CD4-positive, alpha-beta T cell treated with Interleukin-10 for 1 hour (primary cell): Measurements from ENCODE around the gene RTRAF.
A peak's percentile ranks its signal among the peaks of the same experiment; 100 is the strongest.

Experiments used
- DNase-seq: peaks from one replicate; pipeline ENCODE4 v3.0.0-alpha.2; 2020

The RTRAF gene

GRCh38 chr14:51989293-51990234 is at the start of gene RTRAF:
RTRAF (plus strand) TSS chr14:51989546; CDS start chr14:51989640, 94 bp downstream.
- DNase-seq, result peak; percentile 92

- no peak for DNase-seq
Observed at GRCh38 chr14:51939755-51940301, 49.5 kb upstream of the RTRAF start.

- DNase-seq, result no peak
Observed at GRCh38 chr14:51942971-51943370, 46.4 kb upstream of the RTRAF start.

GRCh38 chr14:51950007-51950406 is 39.3 kb upstream of the RTRAF start:
- no peak for DNase-seq

GRCh38 chr14:51951656-51952055 is 37.7 kb upstream of the RTRAF start:
- no peak for DNase-seq

GRCh38 chr14:51954031-51954430 is 35.3 kb upstream of the RTRAF start:
- no peak for DNase-seq

- DNase-seq, result peak; percentile 18
Observed at GRCh38 chr14:51954657-51955056, 34.7 kb upstream of the RTRAF start.

- DNase-seq, result no peak
Observed at GRCh38 chr14:51957950-51958349, 31.4 kb upstream of the RTRAF start.

GRCh38 chr14:51959928-51960327 is 29.4 kb upstream of the RTRAF start:
- no peak for DNase-seq

GRCh38 chr14:51960866-51961265 is 28.5 kb upstream of the RTRAF start:
- no peak for DNase-seq

- no peak for DNase-seq
Observed at GRCh38 chr14:51962711-51963110, 26.6 kb upstream of the RTRAF start.

- no peak for DNase-seq
Observed at GRCh38 chr14:51963286-51963685, 26.1 kb upstream of the RTRAF start.

GRCh38 chr14:51967521-51967920 is 21.8 kb upstream of the RTRAF start:
- DNase-seq, result no peak

GRCh38 chr14:51969852-51970540 is 19.4 kb upstream of the RTRAF start:
- DNase-seq, result no peak

GRCh38 chr14:51972566-51972965 is 16.8 kb upstream of the RTRAF start:
- DNase-seq, result no peak

- no peak for DNase-seq
Observed at GRCh38 chr14:51977075-51977474, 12.3 kb upstream of the RTRAF start.

GRCh38 chr14:51978681-51979085 is 10.7 kb upstream of the RTRAF start:
- DNase-seq, result no peak

- DNase-seq, result peak; percentile 83
Observed at GRCh38 chr14:51979088-51979709, 10.1 kb upstream of the RTRAF start.

- DNase-seq, result no peak
Observed at GRCh38 chr14:51981218-51981854, 8.0 kb upstream of the RTRAF start.

GRCh38 chr14:51988221-51988620 is 1.1 kb upstream of the RTRAF start:
- no peak for DNase-seq

GRCh38 chr14:51990488-51990887 is 1.1 kb downstream of the RTRAF start:
- DNase-seq, result no peak

GRCh38 chr14:51993285-51993920 is 4.1 kb downstream of the RTRAF start:
- no peak for DNase-seq
